NCI-H69 (cell line): ENCODE measurements around the gene SIDT2.

Experiments used
- DNase-seq: peaks from one replicate; lab custom pipeline; 2025; lab: John Stamatoyannopoulos, UW

SIDT2 gene

GRCh38 chr11:117222991-117223740 is 44.6 kb downstream of the SIDT2 start:
- DNase-seq: no peak

- no peak for DNase-seq
Measured at GRCh38 chr11:117223741-117224689, 45.5 kb downstream of the SIDT2 start.

GRCh38 chr11:117225553-117226170 is 47.1 kb downstream of the SIDT2 start:
- DNase-seq: no peak

GRCh38 chr11:117226388-117227385 is 48.1 kb downstream of the SIDT2 start:
- DNase-seq: peak; percentile 83

GRCh38 chr11:117228091-117228490 is 49.5 kb downstream of the SIDT2 start:
- no peak for DNase-seq

GRCh38 chr11:117229411-117229810 is 50.9 kb downstream of the SIDT2 start:
- no peak for DNase-seq

- DNase-seq: no peak
Measured at GRCh38 chr11:117229931-117230285, 51.4 kb downstream of the SIDT2 start.

- DNase-seq: no peak
Measured at GRCh38 chr11:117230286-117230961, 51.9 kb downstream of the SIDT2 start.

- peak; percentile 41 for DNase-seq
Measured at GRCh38 chr11:117230999-117231841, 52.7 kb downstream of the SIDT2 start.

- no peak for DNase-seq
Measured at GRCh38 chr11:117231842-117232091, 53.2 kb downstream of the SIDT2 start, which contains the start of gene PCSK7. TSS of gene PCSK7 (minus strand) at chr11:117232073. CDS start at chr11:117229844, 2,229 bp downstream.

GRCh38 chr11:117232092-117232878 is 53.7 kb downstream of the SIDT2 start, which contains the start of gene RNF214:
TSS of gene RNF214 (plus strand) at chr11:117232671. CDS start at chr11:117234273, 1,602 bp downstream.
- DNase-seq: peak; percentile 93

GRCh38 chr11:117232911-117233409 is 54.4 kb downstream of the SIDT2 start:
- peak; percentile 57 for DNase-seq

- no peak for DNase-seq
Measured at GRCh38 chr11:117238221-117238620, 59.7 kb downstream of the SIDT2 start.

- no peak for DNase-seq
Measured at GRCh38 chr11:117239295-117239694, 60.8 kb downstream of the SIDT2 start.
